NK-92 treated with Interleukin-12 subunit alpha and Interleukin-12 subunit beta, amount 100 ng/mL, for 24 hours (cell line): Measurements from ENCODE around the gene COL1A2.

ENCODE experiments used
- DNase-seq: peaks from one replicate; lab custom pipeline; 2025; lab: John Stamatoyannopoulos, UW

COL1A2 gene

GRCh38 chr7:94394437-94395140, at the start of gene COL1A2:
TSS of gene COL1A2 (plus strand) at chr7:94394895. CDS start at chr7:94395032, 137 bp downstream.
- DNase-seq: no peak

- no peak for DNase-seq
Observed at GRCh38 chr7:94345907-94346306, 48.8 kb upstream of the COL1A2 start.

- DNase-seq: no peak
Observed at GRCh38 chr7:94348142-94348541, 46.6 kb upstream of the COL1A2 start.

GRCh38 chr7:94350734-94351133, 44.0 kb upstream of the COL1A2 start:
- no peak for DNase-seq

- DNase-seq: no peak
Observed at GRCh38 chr7:94351703-94352102, 43.0 kb upstream of the COL1A2 start.

GRCh38 chr7:94352887-94353286, 41.8 kb upstream of the COL1A2 start:
- no peak for DNase-seq

GRCh38 chr7:94354953-94355352, 39.7 kb upstream of the COL1A2 start:
- DNase-seq: no peak

GRCh38 chr7:94355454-94355853, 39.2 kb upstream of the COL1A2 start:
- no peak for DNase-seq

GRCh38 chr7:94357076-94357475, 37.6 kb upstream of the COL1A2 start:
- DNase-seq: no peak

GRCh38 chr7:94360926-94361325, 33.8 kb upstream of the COL1A2 start:
- DNase-seq: no peak

GRCh38 chr7:94362276-94362675, 32.4 kb upstream of the COL1A2 start:
- no peak for DNase-seq

- no peak for DNase-seq
Observed at GRCh38 chr7:94364816-94365215, 29.9 kb upstream of the COL1A2 start.

- no peak for DNase-seq
Observed at GRCh38 chr7:94366163-94366562, 28.5 kb upstream of the COL1A2 start.

- no peak for DNase-seq
Observed at GRCh38 chr7:94366832-94367231, 27.9 kb upstream of the COL1A2 start.

- no peak for DNase-seq
Observed at GRCh38 chr7:94367949-94368348, 26.7 kb upstream of the COL1A2 start.

- DNase-seq: no peak
Observed at GRCh38 chr7:94368371-94368791, 26.3 kb upstream of the COL1A2 start.

- DNase-seq: no peak
Observed at GRCh38 chr7:94374231-94374630, 20.5 kb upstream of the COL1A2 start.

- no peak for DNase-seq
Observed at GRCh38 chr7:94374721-94375566, 19.8 kb upstream of the COL1A2 start.

- no peak for DNase-seq
Observed at GRCh38 chr7:94375691-94376090, 19.0 kb upstream of the COL1A2 start.

GRCh38 chr7:94376281-94376680, 18.4 kb upstream of the COL1A2 start:
- no peak for DNase-seq

GRCh38 chr7:94378356-94378755, 16.3 kb upstream of the COL1A2 start:
- DNase-seq: no peak

- DNase-seq: no peak
Observed at GRCh38 chr7:94380264-94380663, 14.4 kb upstream of the COL1A2 start.

GRCh38 chr7:94382132-94382531, 12.6 kb upstream of the COL1A2 start:
- DNase-seq: no peak
